SK-N-SH (cell line): ENCODE results near the gene SEMA3A. TPM values are rescaled to one million over a fixed set of nuclear protein-coding genes. Genes with fewer than 3 reads are reported as not detected.

ENCODE experiments used
- CTCF ChIA-PET: fragments of 300-600, 350-600 bp; formaldehyde crosslinking; extraction: SDS; loops from one replicate; lab custom pipeline; 2021; lab: Yijun Ruan, JAX
- POLR2A ChIA-PET: fragments of 350-600 bp; sonication (Branson Sonifier 250); formaldehyde crosslinking; extraction: SDS; loops from one replicate; lab custom pipeline; 2020; ENCODE audit warnings: antibody characterized with exemption, inconsistent platforms; lab: Yijun Ruan, JAX
- DNase-seq: peaks from one replicate; pipeline ENCODE4 v3.0.0; 2012
- H2AFZ ChIP-seq: fragments of 200-600 bp; sonication (generic); 2 replicates; pipeline ENCODE4 v1.8.1; 2016; ENCODE audit warnings: antibody characterized with exemption, mild to moderate bottlenecking, low read depth
- H3F3A ChIP-seq: fragments of 200-600 bp; sonication (generic); replicated peaks from 2 replicates; pipeline ENCODE3; 2016; ENCODE audit warnings: antibody characterized with exemption, mild to moderate bottlenecking; ENCODE audit not compliant: insufficient read depth
- H3K27ac ChIP-seq, 2 experiments: fragments of 200-500 bp in 1 of 2; fragments of 200-600 bp in 1 of 2; sonication (Bioruptor generic) in 1 of 2; sonication (generic), shearing (Covaris generic) in 1 of 2; 2 replicates each; pipeline versions ENCODE4 v1.5.1 to v1.6.1; 2014 to 2016; ENCODE audit warnings: low read depth in 2 of 2, inconsistent platforms in 1 of 2, low read length in 1 of 2, mild to moderate bottlenecking in 1 of 2, mixed read lengths in 1 of 2
- H3K27me3 ChIP-seq: fragments of 200-600 bp; sonication (generic), shearing (Covaris generic); 2 replicates; pipeline ENCODE4 v1.6.1; 2016; ENCODE audit warnings: mixed run types; ENCODE audit not compliant: insufficient read depth
- H3K36me3 ChIP-seq, 2 experiments: fragments of 200-500 bp in 1 of 2; fragments of 200-600 bp in 1 of 2; sonication (Bioruptor generic) in 1 of 2; sonication (generic) in 1 of 2; replicated peaks in 1 of 2; 2 replicates each; pipeline versions ENCODE3 to v1.5.1; 2014 to 2016; ENCODE audit warnings: low read length in 1 of 2, mild to moderate bottlenecking in 1 of 2; ENCODE audit not compliant: insufficient read depth in 2 of 2, control insufficient read depth in 1 of 2
- H3K4me1 ChIP-seq, 2 experiments: fragments of 200-500 bp in 1 of 2; fragments of 200-600 bp in 1 of 2; sonication (Bioruptor generic) in 1 of 2; sonication (generic), shearing (Covaris generic) in 1 of 2; 2 replicates each; pipeline versions ENCODE4 v1.5.1 to v1.6.1; 2014 to 2016; ENCODE audit warnings: low read depth in 1 of 2, low read length in 1 of 2, mixed run types in 1 of 2; ENCODE audit not compliant: insufficient read depth in 2 of 2, control insufficient read depth in 1 of 2
- H3K4me2 ChIP-seq: fragments of 200-600 bp; sonication (generic), shearing (Covaris generic); 2 replicates; pipeline ENCODE4 v1.6.1; 2017; ENCODE audit warnings: mixed run types
- H3K4me3 ChIP-seq, 2 experiments: fragments of 200-500 bp in 1 of 2; fragments of 200-600 bp in 1 of 2; sonication (Bioruptor generic) in 1 of 2; sonication (generic), shearing (Covaris generic) in 1 of 2; 2 replicates each; pipeline versions ENCODE4 v1.5.1 to v1.8.1; 2014 to 2016; ENCODE audit warnings: low read depth in 2 of 2, inconsistent platforms in 1 of 2, low read length in 1 of 2, mild to moderate bottlenecking in 1 of 2, mixed read lengths in 1 of 2, moderate library complexity in 1 of 2
- H3K79me2 ChIP-seq: fragments of 200-600 bp; sonication (generic); 2 replicates; pipeline ENCODE4 v1.8.1; 2017; ENCODE audit warnings: mild to moderate bottlenecking; ENCODE audit not compliant: insufficient read depth
- H3K9ac ChIP-seq: fragments of 200-600 bp; sonication (generic); 2 replicates; pipeline ENCODE4 v1.6.1; 2017; ENCODE audit warnings: mixed run types
- H3K9me2 ChIP-seq: fragments of 200-600 bp; sonication (generic); 2 replicates; pipeline ENCODE4 v1.6.1; 2017; ENCODE audit warnings: mixed run types
- H3K9me3 ChIP-seq: fragments of 200-600 bp; sonication (generic); 2 replicates; pipeline ENCODE4 v1.6.1; 2017; ENCODE audit warnings: mixed run types, mild to moderate bottlenecking, moderate library complexity
- H4K20me1 ChIP-seq: fragments of 200-600 bp; sonication (generic); 2 replicates; pipeline ENCODE4 v1.6.1; 2017; ENCODE audit warnings: mild to moderate bottlenecking, mixed run types; ENCODE audit not compliant: insufficient read depth
- EP300 ChIP-seq, 2 experiments: IDR thresholded peaks; 2 replicates each; pipeline versions ENCODE4 v1.4.0 to v1.6.1; 2012; ENCODE audit warnings: borderline replicate concordance in 1 of 2, low read depth in 1 of 2, low read length in 1 of 2
- MEF2A ChIP-seq: IDR thresholded peaks from 2 replicates; pipeline ENCODE4 v1.4.0; 2012; ENCODE audit warnings: low read depth, borderline replicate concordance
- MXI1 ChIP-seq: IDR thresholded peaks from 2 replicates; pipeline ENCODE4 v1.6.1; 2012; ENCODE audit warnings: mild to moderate bottlenecking, low read depth, low read length, improper control_type of control experiment
- PBX3 ChIP-seq: IDR thresholded peaks from 2 replicates; pipeline ENCODE4; 2012
- SIN3A ChIP-seq: IDR thresholded peaks from 2 replicates; pipeline ENCODE4 v1.6.1; 2012; ENCODE audit warnings: low read depth, mild to moderate bottlenecking, low read length, moderate library complexity, borderline replicate concordance
- TAF1 ChIP-seq: IDR thresholded peaks from 2 replicates; pipeline ENCODE4 v1.6.1; 2012; ENCODE audit warnings: low read depth, mild to moderate bottlenecking, low read length, moderate library complexity, borderline replicate concordance
- USF2 ChIP-seq: fragments of 150-350 bp; IDR thresholded peaks from 2 replicates; pipeline ENCODE4 v1.6.1; 2017; ENCODE audit warnings: antibody characterized with exemption, low read length, low read depth, borderline replicate concordance
- WGBS: methylation state at CpG from one replicate; pipeline ENCODE4 v1.1.6; 2017; ENCODE audit warnings: low lambda C conversion rate; 5-methylcytosine and 5-hydroxymethylcytosine counted together
- polyA plus RNA-seq, 3 experiments: library from polyadenylated mRNA; depleted of rRNA; stranded (reverse); fragments of >200 nt; gene quantifications; 2 replicates each; pipeline ENCODE4 v1.2.3, GENCODE V29; 2012
- TF ChIP-seq, protein P1 (sequence below): IDR thresholded peaks from 2 replicates; pipeline ENCODE4 v1.6.1; 2012; ENCODE audit warnings: mild to moderate bottlenecking, low read depth, low read length, moderate library complexity

The SEMA3A gene
- polyA plus RNA-seq, 1 of the 3 experiments (the other 2 are of a cell fraction) = 15.9 TPM

DNA sequence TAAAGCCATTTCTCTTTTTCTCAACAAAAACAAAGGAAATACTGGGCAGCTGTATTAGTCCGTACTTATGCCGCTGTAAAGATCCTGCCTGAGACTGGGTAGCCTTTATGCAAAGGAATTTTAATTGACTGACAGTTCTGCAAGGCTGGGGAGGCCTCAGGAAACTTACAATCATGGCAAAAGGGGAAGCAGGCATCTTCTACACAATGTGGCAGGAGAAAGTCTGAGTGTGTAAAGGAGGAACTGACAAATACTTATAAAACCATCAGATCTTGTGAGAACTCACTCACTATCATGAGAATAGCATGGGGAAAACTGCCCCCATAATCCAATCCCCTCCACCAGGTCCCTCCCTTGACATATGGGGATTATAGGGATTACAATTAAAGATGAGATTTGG, 264.3 kb downstream of the SEMA3A start:
- Histone ChIP-seq H3K79me2 (no peaks in the 10 kb centered on the region), H3K27me3 (no peaks in the 10 kb centered on the region), H3K9ac (no peak overlapping the region), H3K9me3 (no peaks in the 10 kb centered on the region), H3K4me3 (no peak overlapping the region), H3K27ac (no peak overlapping the region), H3F3A (no peaks in the 10 kb centered on the region), H2AFZ (no peak overlapping the region), H3K4me1 (no peaks in the 10 kb centered on the region), H3K9me2 (no peaks in the 10 kb centered on the region), H3K36me3 (no peaks in the 10 kb centered on the region), H3K4me2 (no peak overlapping the region), H4K20me1 (no peaks in the 10 kb centered on the region)
- 96% methylated on average over 2 of the region's 2 CpGs for WGBS
- TF ChIP-seq SIN3A (no peak), PBX3 (no peak), USF2 (no peak), TAF1 (no peak), EP300 (IDR thresholded peaks at IDR 0.05; ENCODE audit: borderline replicate concordance in 1 of 2, low read depth in 1 of 2, low read length in 1 of 2) (no peak)
- ChIA-PET POLR2A (no interaction called here), CTCF (interaction anchor here (2.0 to 13.3 kb wide), 2 partner anchors 11 to 1095 kb away, joined by 4 to 268 read pairs; no protein-coding TSS in a partner anchor)
- no peak for DNase-seq

DNA sequence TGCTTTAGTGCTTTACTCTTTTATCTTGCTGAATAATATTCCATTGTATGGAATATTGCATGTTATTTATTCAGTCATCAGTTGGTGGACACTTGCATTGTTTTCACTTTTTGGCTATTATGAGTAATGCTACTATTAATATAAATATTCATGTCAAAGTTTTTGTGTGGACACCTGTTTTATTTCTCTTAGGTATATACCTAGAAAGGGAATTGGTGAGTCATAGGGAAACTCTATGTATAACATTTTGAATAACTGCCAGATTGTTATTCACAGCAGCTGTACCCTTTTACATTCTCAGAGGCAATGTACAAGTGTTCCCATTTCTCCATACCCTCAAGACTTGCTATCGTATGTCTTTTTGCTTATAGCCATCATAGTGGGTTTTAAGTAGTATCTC, 268.7 kb downstream of the SEMA3A start:
- no peaks in the 10 kb centered on the region for H3K9me3 ChIP-seq
- H4K20me1 ChIP-seq = no peaks in the 10 kb centered on the region
- H3K27me3 ChIP-seq = no peaks in the 10 kb centered on the region
- no peaks in the 10 kb centered on the region for H3K36me3 ChIP-seq
- ChIA-PET CTCF (interaction anchor here (1.2 to 3.1 kb wide), 3 partner anchors 8 to 14 kb away, joined by 6 to 16 read pairs (median 9); no protein-coding TSS in a partner anchor), POLR2A (no interaction called here)
- DNase-seq = no peak
- H3K79me2 ChIP-seq = no peaks in the 10 kb centered on the region
- no peak for TF ChIP-seq MEF2A
- no peak for TF ChIP-seq TAF1
- TF ChIP-seq MXI1 = no peak
- TF ChIP-seq, protein P1, sequence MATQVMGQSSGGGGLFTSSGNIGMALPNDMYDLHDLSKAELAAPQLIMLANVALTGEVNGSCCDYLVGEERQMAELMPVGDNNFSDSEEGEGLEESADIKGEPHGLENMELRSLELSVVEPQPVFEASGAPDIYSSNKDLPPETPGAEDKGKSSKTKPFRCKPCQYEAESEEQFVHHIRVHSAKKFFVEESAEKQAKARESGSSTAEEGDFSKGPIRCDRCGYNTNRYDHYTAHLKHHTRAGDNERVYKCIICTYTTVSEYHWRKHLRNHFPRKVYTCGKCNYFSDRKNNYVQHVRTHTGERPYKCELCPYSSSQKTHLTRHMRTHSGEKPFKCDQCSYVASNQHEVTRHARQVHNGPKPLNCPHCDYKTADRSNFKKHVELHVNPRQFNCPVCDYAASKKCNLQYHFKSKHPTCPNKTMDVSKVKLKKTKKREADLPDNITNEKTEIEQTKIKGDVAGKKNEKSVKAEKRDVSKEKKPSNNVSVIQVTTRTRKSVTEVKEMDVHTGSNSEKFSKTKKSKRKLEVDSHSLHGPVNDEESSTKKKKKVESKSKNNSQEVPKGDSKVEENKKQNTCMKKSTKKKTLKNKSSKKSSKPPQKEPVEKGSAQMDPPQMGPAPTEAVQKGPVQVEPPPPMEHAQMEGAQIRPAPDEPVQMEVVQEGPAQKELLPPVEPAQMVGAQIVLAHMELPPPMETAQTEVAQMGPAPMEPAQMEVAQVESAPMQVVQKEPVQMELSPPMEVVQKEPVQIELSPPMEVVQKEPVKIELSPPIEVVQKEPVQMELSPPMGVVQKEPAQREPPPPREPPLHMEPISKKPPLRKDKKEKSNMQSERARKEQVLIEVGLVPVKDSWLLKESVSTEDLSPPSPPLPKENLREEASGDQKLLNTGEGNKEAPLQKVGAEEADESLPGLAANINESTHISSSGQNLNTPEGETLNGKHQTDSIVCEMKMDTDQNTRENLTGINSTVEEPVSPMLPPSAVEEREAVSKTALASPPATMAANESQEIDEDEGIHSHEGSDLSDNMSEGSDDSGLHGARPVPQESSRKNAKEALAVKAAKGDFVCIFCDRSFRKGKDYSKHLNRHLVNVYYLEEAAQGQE = no peak
- 33% methylated on average over 1 of the region's 1 CpG for WGBS
- H3K4me2 ChIP-seq = no peak overlapping the region
- H3K4me1 ChIP-seq = peaks cover 0 to 16% of the 10 kb centered on the region in 2 experiments; a peak in 2 of 4 replicates
- no peaks in the 10 kb centered on the region for H3K9me2 ChIP-seq
- H3F3A ChIP-seq = peaks cover 5% of the 10 kb centered on the region
- no peak overlapping the region for H3K4me3 ChIP-seq
- H3K27ac ChIP-seq = no peak overlapping the region
- H3K9ac ChIP-seq = no peak overlapping the region
- no peak overlapping the region for H2AFZ ChIP-seq
